HG03457 (cell line): ENCODE measurements around the gene KCNN3.

ENCODE experiments used
- ATAC-seq: cut with Tn5 transposase; IDR thresholded peaks from one replicate; pipeline ENCODE4 v1.9.1; 2021; ENCODE audit warnings: moderate number of reproducible peaks; ENCODE audit not compliant: unreplicated experiment

The KCNN3 gene

GRCh38 chr1:154752273-154753030, 117.6 kb downstream of the KCNN3 start:
- ATAC-seq, result no peak

DNA sequence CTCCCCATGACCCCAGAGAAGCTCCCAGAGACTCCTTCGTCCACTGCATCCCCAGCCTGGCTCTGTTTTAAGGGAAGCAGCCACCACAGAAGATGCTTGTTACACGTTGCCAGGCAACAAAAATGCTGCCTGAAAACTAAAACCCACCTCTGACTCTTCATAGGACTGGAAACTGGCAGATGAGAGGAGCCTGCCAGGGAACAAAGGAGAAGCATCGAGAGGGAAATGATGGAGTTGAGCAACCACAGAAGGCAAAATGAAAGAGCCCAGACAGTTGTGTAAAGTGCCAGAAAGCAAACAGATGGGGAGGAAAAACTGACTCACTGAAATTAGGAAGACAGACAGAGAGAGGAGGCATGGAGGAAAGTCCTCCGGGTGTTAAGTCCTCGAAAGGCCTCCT, 118.4 kb downstream of the KCNN3 start:
- ATAC-seq, result no peak

- ATAC-seq, result no peak
Measured at GRCh38 chr1:154750681-154751665, 119.1 kb downstream of the KCNN3 start.

DNA sequence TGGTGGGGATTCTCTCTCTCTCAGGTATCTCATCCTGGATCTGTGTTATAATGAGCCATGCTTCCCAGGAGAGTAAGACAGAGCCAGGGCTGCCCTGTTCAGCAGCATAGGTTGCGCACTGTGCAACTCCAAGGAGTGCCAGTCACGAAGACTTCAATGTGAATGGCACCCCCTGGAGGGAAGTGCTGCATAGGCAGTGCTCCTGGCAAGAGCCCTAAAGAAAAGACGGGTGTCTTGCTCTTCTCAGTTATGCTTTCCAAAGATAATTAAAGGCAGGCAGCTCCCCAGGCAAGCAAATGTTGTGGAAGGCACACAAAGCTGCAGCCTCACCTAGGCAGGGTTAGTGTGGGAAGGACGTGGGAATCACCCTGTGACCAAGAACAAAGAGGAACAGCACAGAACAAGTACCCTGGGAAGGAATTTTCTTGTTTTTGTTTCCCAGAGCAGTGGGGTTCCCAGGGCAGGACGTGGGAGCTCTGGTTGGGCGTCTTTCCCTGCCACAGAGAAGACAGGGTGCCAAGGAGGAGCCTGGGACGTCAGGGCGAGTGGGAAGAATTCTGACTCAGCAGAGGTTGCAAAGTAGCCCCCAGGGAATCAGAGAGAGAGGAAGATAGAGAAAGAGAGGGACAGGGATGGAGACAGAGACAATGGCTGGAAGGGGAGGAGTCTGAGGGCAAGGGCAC, 120.9 kb downstream of the KCNN3 start:
- ATAC-seq, result no peak

GRCh38 chr1:154748405-154748775, 121.7 kb downstream of the KCNN3 start:
- no peak for ATAC-seq

- no peak for ATAC-seq
Measured at GRCh38 chr1:154747740-154748404, 122.2 kb downstream of the KCNN3 start.

DNA sequence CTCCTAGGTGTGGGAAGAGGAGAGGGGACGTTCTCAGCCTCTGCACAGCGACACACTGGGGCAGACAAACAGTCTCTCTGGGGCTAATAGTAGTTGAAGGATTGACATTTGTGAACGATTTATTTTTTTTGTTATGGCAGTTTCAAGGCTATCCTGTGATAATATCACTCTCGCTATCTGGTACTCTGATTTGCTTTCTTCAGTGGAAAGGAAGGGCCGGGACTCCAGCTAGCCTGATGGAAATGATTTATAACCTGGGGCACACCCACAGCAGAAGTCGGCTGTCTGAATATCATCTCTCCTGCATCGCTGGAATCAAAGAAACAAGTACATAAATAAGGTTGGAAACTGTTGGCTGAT, 122.7 kb downstream of the KCNN3 start:
- ATAC-seq, result no peak

DNA sequence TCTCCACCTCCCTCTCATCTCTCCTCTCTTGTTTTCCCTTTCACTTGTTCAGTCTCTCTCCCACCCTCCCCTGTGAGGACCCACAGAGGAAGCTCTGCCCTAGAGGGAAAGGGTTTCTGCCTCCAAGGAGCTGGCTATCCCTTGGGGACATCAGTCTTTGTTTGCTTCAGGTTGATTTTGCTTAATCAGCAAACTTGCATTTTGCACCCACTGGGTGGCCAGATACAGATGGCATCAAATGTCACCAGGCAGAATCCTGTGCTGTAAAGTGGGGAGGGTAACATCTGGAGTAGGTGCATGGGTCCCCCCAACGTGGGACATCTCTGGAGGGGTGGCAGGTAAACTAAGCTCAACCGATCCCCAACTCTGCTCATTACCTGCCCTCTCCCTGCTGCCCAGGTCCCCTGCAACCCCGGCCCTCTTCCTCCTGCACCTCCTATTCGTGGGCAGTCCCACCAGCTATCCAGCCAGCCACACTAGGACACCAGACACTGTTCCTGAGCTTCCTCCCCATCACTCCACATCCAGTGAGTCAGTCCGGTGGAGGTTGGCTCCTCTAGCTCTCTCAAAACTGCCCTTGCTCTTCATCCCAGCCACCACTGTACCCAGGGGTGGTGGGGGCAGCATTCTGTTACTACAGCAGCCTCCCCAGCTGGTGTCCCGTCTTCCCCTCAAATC, 123.3 kb downstream of the KCNN3 start:
- ATAC-seq, result no peak

DNA sequence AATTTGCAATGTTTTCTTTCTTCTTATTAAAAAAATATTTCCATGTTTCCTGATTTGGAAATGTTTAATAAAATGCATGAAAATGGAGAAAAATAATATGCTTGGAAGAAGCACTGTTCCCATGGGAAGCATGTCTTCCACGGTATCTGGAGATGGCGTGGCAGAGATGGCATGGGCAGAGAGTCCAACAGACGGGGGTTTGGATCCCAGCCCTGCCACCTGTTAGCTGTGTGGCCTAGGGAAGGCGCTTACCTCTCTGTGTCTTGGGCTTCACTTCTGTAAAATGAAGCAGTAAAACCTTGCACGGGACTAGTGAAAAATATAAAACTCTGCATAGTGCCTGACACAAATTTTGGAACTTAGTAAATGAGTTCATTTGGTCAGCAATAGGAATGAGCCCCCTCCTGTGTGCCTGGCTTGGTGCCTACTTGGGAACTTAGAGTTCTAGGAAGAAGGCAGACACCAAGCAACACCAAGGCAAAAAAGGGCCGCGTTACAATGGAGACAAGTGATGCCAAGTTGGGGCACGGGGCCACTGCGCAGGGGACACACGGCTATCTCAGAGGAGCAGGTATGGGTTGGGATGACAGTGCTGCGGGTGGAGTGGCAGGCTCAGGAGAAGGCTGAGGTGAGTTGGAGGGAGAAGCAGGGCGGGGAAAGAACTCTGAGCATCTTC, 124.2 kb downstream of the KCNN3 start:
- no peak for ATAC-seq

GRCh38 chr1:154745286-154745731, 124.8 kb downstream of the KCNN3 start:
- no peak for ATAC-seq

- ATAC-seq, result no peak
Measured at GRCh38 chr1:154744352-154745035, 125.6 kb downstream of the KCNN3 start.

- no peak for ATAC-seq
Measured at GRCh38 chr1:154743526-154744036, 126.5 kb downstream of the KCNN3 start.

DNA sequence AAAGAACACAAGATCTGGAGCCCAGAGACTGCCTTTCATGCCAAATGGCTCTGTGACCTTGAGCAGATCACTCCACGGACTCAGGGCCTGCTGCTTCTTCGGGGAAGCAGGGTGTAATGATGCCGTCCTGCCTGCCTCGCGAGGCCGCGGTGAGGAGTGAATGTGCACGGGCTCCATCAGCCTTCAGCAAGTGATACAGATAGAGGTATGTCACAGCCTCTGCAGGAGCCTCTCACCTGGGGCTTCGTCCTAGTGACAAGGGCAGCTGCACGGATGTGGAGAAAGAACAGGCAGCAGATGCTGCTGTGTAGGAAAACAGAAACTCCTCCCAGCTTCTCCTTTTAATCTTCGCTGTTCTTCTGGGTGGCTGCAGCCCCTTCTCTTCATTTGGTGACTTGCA, 127.5 kb downstream of the KCNN3 start:
- no peak for ATAC-seq

- ATAC-seq, result no peak
Measured at GRCh38 chr1:154741741-154742495, 128.2 kb downstream of the KCNN3 start.

- ATAC-seq, result no peak
Measured at GRCh38 chr1:154741327-154741726, 128.8 kb downstream of the KCNN3 start.

DNA sequence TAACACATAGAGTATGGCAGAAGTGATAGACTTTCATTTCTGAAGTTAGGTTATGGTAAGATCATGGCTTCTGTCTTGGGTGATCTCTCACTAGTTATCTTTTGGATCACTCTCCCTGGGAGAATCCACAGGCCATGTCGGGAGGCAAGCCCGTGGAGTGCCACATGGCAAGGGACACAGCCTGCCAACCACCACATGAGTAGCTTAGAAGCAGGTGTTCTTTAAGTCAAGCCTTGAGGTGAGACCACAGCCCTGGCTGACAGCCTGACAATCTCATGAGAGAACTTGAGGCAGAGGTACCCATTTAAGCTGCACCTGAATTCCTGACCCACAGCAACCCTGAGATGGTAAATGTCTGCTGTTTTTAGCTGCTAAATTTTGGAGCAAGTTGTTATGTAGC, 130.4 kb downstream of the KCNN3 start:
- no peak for ATAC-seq

- no peak for ATAC-seq
Measured at GRCh38 chr1:154736841-154737240, 133.2 kb downstream of the KCNN3 start.

DNA sequence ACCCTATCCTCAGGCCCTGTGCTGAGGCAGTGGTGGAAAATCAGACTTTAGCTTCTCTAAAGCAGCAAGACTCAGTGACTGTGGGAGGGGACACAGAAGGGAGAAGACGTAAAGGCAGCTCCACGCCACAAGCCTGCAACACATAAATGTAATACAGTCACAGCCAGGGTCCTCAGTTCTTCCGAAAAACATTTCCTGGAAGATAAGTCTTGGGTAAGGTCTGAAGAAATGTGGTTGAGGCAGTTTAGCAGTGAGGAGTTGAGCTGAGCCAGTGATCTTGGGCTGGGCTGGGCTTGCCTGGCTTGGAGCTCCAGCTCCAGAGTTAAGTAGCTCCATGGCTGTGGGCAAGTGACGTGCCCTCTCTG, 134.3 kb downstream of the KCNN3 start:
- ATAC-seq, result no peak
